CD4-positive, alpha-beta T cell treated with Interleukin-6 for 4 hours (primary cell): ENCODE data around the gene CDKL4.
"Not testable (repeated sequence)": the region's sequence is repeated elsewhere in the genome, so short reads cannot be mapped to it uniquely, and the experiment has no call there.

Experiments
- DNase-seq: peaks from one replicate; pipeline ENCODE4 v3.0.0-alpha.2; 2020; ENCODE audit warnings: mixed read lengths

CDKL4 gene

GRCh38 chr2:39140948-39141333, 102.8 kb downstream of the CDKL4 start:
- DNase-seq: not testable (repeated sequence)

DNA sequence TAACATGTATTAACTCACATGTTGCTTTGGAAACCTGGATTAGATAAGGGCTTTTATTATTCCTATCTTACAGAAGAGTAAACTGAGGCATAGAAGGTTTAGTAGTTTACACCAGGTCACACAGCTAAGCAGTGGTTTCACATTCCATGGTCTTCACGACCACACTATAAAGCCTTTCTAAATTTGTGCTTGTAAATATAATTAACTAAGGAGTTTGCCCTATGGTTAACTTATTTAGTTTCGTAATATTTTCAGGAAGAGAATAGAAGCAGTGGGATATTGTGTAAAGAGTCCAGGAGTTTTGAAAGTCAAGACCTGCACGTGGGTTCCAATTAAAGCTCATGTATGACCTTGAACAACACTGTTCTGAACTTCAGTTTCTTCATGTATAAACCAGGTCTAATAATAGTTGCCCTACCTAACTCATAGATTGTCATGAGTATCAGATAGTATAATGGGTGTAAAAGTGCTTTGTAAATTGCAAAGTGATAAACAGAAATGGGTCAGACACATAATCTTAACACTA, 103.4 kb downstream of the CDKL4 start:
- no peak for DNase-seq

GRCh38 chr2:39139511-39140237, 104.1 kb downstream of the CDKL4 start:
- no peak for DNase-seq

DNA sequence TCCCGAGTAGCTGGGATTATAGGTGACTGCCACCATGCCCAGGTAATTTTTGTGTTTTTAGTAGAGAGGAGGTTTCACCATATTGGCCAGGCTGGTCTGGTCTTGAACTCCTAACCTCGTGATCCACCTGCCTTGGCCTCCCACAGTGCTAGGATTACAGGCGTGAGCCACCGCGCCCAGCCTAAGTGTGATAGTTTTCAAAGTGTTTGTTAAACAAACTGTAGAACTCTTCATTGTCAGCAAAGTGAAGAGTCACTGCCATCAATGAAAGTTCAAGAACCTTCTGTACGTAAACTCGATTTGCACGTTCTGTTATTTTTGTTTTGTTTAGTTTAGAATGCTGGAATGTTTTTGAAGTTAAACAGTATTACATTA, 104.9 kb downstream of the CDKL4 start:
- no peak for DNase-seq

- not testable (repeated sequence) for DNase-seq
Measured at GRCh38 chr2:39138187-39138836, 105.5 kb downstream of the CDKL4 start.

GRCh38 chr2:39136799-39137198, 107.0 kb downstream of the CDKL4 start:
- DNase-seq: no peak

DNA sequence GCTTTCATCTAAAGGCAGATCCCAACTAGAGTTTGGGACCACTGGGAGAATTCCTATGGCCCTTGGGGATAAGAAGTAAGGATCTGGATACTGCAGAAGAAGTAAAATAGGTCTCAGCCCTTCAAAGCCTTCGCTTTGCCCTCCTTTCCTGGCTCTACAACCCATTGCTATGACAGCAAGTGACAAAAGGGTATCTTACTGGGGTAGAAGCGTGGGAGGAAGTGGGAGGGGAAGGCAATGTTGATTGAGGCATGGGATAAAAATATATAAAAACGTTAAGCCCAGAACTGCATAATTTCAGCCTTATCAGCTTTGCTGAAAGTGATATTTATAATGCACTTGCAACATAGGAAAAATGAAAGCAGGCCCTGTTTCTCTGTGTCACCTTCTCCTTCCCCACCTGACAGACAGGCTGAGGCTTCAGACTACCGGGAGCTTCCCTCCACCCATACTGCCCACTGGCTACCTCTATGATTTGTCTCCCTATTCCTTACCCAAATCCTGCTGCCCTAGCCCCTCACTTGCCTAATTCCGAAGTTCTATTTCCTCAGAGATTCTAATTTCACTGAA, 108.0 kb downstream of the CDKL4 start:
- peak; percentile 37 for DNase-seq

DNA sequence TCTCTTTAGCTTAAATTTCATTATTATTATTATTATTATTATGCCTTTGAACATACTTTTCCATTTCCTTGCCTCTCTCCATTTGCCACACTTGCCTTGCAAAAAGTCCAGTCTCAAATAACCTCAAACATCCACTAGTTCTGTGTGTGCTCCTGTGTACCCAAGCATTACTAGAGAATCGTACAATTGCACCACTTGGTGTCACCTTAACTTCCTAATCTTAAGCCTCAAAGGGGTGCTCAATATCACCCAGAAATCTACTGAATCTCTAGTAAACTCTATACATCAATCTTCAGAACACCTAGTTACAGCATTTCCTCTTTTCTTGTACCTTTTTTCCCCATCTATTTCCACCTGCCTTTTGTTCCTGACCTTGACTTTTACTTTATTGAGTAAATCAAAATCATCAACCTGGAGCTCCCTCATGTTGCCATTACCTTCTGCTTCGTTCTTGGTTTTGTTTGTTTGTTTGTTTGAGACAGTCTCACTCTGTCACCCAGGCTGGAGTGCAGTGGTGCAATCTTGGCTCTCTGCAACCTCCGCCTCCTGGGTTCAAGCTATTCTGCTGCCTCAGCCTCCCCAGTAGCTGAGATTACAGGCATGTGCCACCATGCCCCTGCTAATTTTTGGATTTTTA, 110.4 kb downstream of the CDKL4 start:
- DNase-seq: no peak

DNA sequence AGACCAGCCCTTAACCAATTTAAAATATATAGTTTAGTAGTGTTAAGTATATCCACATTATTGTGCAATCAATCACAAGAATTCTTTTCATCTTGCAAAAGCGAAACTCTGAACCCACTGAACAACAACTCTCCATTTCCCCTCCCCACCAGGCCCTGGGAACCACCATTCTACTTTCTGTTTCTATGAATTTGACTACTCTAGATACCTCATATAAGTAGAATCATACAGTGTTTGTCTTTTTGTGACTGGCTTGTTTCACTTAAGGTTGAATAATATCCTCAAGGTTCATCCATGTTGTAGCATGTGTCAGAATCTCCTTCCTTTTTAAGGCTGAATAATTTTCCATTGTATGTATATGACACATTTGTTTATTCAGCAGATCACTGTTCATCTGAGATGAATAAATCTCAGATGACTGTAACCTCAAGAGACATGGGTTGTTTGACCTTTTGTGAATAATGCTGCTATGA, 114.8 kb downstream of the CDKL4 start:
- peak; percentile 74 for DNase-seq

GRCh38 chr2:39127973-39128372, 115.8 kb downstream of the CDKL4 start:
- peak; percentile 69 for DNase-seq
